ENCODE data around the gene SORCS2. TPM values are rescaled to one million over a fixed set of nuclear protein-coding genes. Genes with fewer than 3 reads are reported as not detected.

SORCS2 gene
- total and polyA plus RNA-seq, 2 of the 8 experiments (the other 6 are each of a cell fraction or from before 2014, with no cell fraction given): 0.36 to 1.8 TPM

DNA sequence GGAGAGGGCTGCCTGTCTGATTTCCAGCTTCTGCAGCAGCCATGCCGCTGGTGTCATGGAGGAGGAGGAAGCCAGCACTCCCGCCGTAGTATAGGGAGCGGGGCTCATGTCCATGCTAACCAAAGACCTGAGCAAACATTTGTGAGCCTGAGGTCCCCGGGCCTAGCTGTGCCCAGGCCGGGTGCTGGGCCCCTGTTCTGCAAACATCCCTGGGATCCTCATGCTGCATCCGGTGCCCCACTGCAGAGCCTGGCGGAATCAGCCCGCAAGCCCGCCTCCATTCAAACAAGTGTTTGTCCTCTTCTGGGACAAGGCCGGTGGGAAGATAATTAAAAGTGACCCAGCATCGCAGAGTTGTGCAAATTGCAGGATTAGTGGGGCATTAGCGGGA is 106.3 kb downstream of the SORCS2 start:
- Histone ChIP-seq H2BK20ac (ENCODE audit: low read length) (no peak overlapping the region), H3K23ac (ENCODE audit: insufficient read length) (no peak overlapping the region), H3K18ac (ENCODE audit: extremely low read depth, low read length) (no peak overlapping the region), H2AK5ac (ENCODE audit: low read depth, low read length) (no peak overlapping the region), H3K14ac (ENCODE audit: insufficient read length) (no peak overlapping the region), H3K36me3 (ENCODE audit: control insufficient read depth in 2 of 4, insufficient read depth in 4 of 4, low read length in 3 of 4) (no peaks in the 10 kb centered on the region), H3K23me2 (ENCODE audit: low read depth, low read length) (no peaks in the 10 kb centered on the region; the same call in 1 of the 2 replicates), H3K9me3 (ENCODE audit: insufficient read depth in 2 of 2, low read depth in 1 of 2, low read length in 1 of 2) (no peaks in the 10 kb centered on the region), H2AFZ (ENCODE audit: low read length) (no peak overlapping the region), H4K8ac (ENCODE audit: extremely low read depth, insufficient read depth, low read length) (no peak overlapping the region), H2BK15ac (ENCODE audit: low read length) (no peak overlapping the region), H3K27me3 (replicated peaks in 1 of 4; ENCODE audit: control insufficient read depth in 3 of 4, extremely low read depth in 1 of 4, insufficient read depth in 3 of 4, low read length in 3 of 4) (no peaks in the 10 kb centered on the region), H4K91ac (replicated peaks; ENCODE audit: insufficient read length, low read length) (no peak overlapping the region), H2BK120ac (replicated peaks; ENCODE audit: low read depth, low read length) (no peak overlapping the region), H3K4ac (replicated peaks; ENCODE audit: insufficient read length, low read depth, low read length) (no peak overlapping the region), H3K79me2 (ENCODE audit: control insufficient read depth in 1 of 2, insufficient read depth in 2 of 2, low read length in 2 of 2) (no peaks in the 10 kb centered on the region), H4K20me1 (replicated peaks in 1 of 2; ENCODE audit: control insufficient read depth in 1 of 2, insufficient read depth in 2 of 2, low read length in 2 of 2) (peaks cover 0 to 1% of the 10 kb centered on the region in 2 experiments), H3K9ac (replicated peaks in 1 of 4; ENCODE audit: extremely low read depth in 1 of 4, low read depth in 3 of 4, low read length in 3 of 4) (no peak overlapping the region), H2BK5ac (ENCODE audit: low read depth, low read length) (no peak overlapping the region), H3K79me1 (ENCODE audit: low read depth, low read length) (no peaks in the 10 kb centered on the region; the same call in 1 of the 2 replicates), H3K4me3 (ENCODE audit: extremely low read depth in 1 of 4, insufficient read depth in 2 of 4, low read depth in 3 of 4, low read length in 4 of 4) (no peak overlapping the region), H3K56ac (replicated peaks; ENCODE audit: insufficient read length, low read depth, low read length) (no peak overlapping the region), H3K4me2 (ENCODE audit: insufficient read depth in 1 of 2, low read depth in 2 of 2, low read length in 2 of 2) (no peak overlapping the region), H4K5ac (ENCODE audit: insufficient read length, low read depth, low read length) (no peak overlapping the region), H2BK12ac (ENCODE audit: low read depth, low read length) (no peak overlapping the region), H3K4me1 (replicated peaks in 1 of 4; ENCODE audit: control insufficient read depth in 3 of 4, insufficient read depth in 4 of 4, low read length in 3 of 4) (peaks cover 0 to 5% (median 0%) of the 10 kb centered on the region in 4 experiments; a peak in 1 of 7 replicates), H3K27ac (ENCODE audit: low read depth, low read length) (no peak overlapping the region)
- ChIA-PET CTCF (ENCODE audit: partially characterized antibody) (interaction anchor here (0.8 to 4.9 kb wide), 5 partner anchors 37 to 219 kb away, joined by 3 to 38 read pairs (median 4); partner anchors contain the start of gene SORCS2), POLR2A (ENCODE audit: partially characterized antibody) (no interaction called here)
- no peak for TF ChIP-seq TCF12 (IDR thresholded peaks at IDR 0.05; ENCODE audit: low read depth, low read length)
- TF ChIP-seq FOSL1 (IDR thresholded peaks at IDR 0.05; ENCODE audit: insufficient read depth, low read depth, low read length): no peak
- no peak for TF ChIP-seq CTBP2 (IDR thresholded peaks at IDR 0.05; ENCODE audit: borderline replicate concordance, insufficient read depth, insufficient read length, low read length)
- DNase-seq (ENCODE audit: low read depth in 1 of 2, low spot score in 2 of 2) (no peak), FAIRE-seq (no peak)
- WGBS, 2 experiments (ENCODE audit: extremely low coverage in 1 of 2, insufficient coverage in 1 of 2, insufficient read length in 1 of 2, insufficient replicate concordance in 2 of 2, low coverage in 1 of 2, low lambda C conversion rate in 2 of 2, missing lambda C conversion rate in 1 of 2): 92% methylated on average over 12 of the region's 13 CpGs; no CpG with 5 or more reads in 1 of the 2 experiments
